Smooth muscle cell (in vitro differentiated cells): ENCODE results near the gene ALOXE3. TPM values are rescaled to one million over a fixed set of nuclear protein-coding genes. Genes with fewer than 3 reads are reported as not detected.

Experiments used
- DNase-seq: peaks from one replicate; lab custom pipeline; 2025; ENCODE audit not compliant: unreplicated experiment; lab: John Stamatoyannopoulos, UW
- H2AFZ ChIP-seq: fragments of 200-600 bp; sonication (generic); 2 replicates; pipeline ENCODE4 v1.6.0; 2016; ENCODE audit warnings: antibody characterized with exemption, low read depth, mild to moderate bottlenecking
- H3F3A ChIP-seq: fragments of 200-600 bp; sonication (generic); 2 replicates; pipeline ENCODE4 v1.6.0; 2017; ENCODE audit warnings: antibody characterized with exemption, low read depth
- H3K27ac ChIP-seq: fragments of 200-600 bp; sonication (generic); 2 replicates; pipeline ENCODE4 v1.5.1; 2016; ENCODE audit warnings: low read depth, mild to moderate bottlenecking
- H3K27me3 ChIP-seq: fragments of 200-600 bp; sonication (generic); 2 replicates; pipeline ENCODE4 v1.6.1; 2016; ENCODE audit warnings: low read depth, mild to moderate bottlenecking
- H3K36me3 ChIP-seq: fragments of 200-600 bp; sonication (generic); 2 replicates; pipeline ENCODE4 v1.5.1; 2016; ENCODE audit warnings: low read depth
- H3K4me1 ChIP-seq: fragments of 200-600 bp; sonication (generic); 2 replicates; pipeline ENCODE4 v1.5.1; 2016; ENCODE audit warnings: low read depth
- H3K4me2 ChIP-seq: fragments of 200-600 bp; sonication (generic); 2 replicates; pipeline ENCODE4 v1.6.0; 2016; ENCODE audit warnings: mild to moderate bottlenecking
- H3K4me3 ChIP-seq: fragments of 200-600 bp; sonication (generic); 2 replicates; pipeline ENCODE4 v1.5.1; 2016; ENCODE audit warnings: mild to moderate bottlenecking
- H3K79me2 ChIP-seq: fragments of 200-600 bp; sonication (generic); 2 replicates; pipeline ENCODE4 v1.6.0; 2016; ENCODE audit warnings: low read depth, mild to moderate bottlenecking
- H3K9ac ChIP-seq: fragments of 200-600 bp; sonication (generic); 2 replicates; pipeline ENCODE4 v1.6.0; 2016; ENCODE audit warnings: low read depth
- H3K9me3 ChIP-seq: fragments of 200-600 bp; sonication (generic); replicated peaks from 2 replicates; pipeline ENCODE4 v1.5.1; 2016; ENCODE audit warnings: low read depth
- H4K20me1 ChIP-seq: fragments of 200-600 bp; sonication (generic); 2 replicates; pipeline ENCODE4 v1.6.0; 2016; ENCODE audit warnings: low read depth
- WGBS: methylation state at CpG from one replicate; pipeline ENCODE4 v1.1.7; 2016; ENCODE audit warnings: low lambda C conversion rate; 5-methylcytosine and 5-hydroxymethylcytosine counted together
- polyA plus RNA-seq: library from polyadenylated mRNA; unstranded; fragments of >200 nt; fragmentation: Nextera tagmentation; extraction: Ambion mirVana; gene quantifications from 2 replicates; pipeline ENCODE4 v1.2.1, GENCODE V29; 2016
- total RNA-seq: library from RNA; depleted of rRNA; stranded (reverse); fragments of >200 nt; gene quantifications from 2 replicates; pipeline ENCODE4 v1.2.3, GENCODE V29; 2014
- TF ChIP-seq, protein P1 (sequence below): fragments of 200-600 bp; sonication (generic); IDR thresholded peaks from 2 replicates; pipeline ENCODE4 v1.5.1; 2017; ENCODE audit warnings: borderline replicate concordance, mild to moderate bottlenecking, antibody characterized with exemption; ENCODE audit not compliant: insufficient read depth, poor library complexity, severe bottlenecking

The ALOXE3 gene
- total and polyA plus RNA-seq, 2 experiments from 2014 or later = 0.25 to 1.7 TPM

DNA sequence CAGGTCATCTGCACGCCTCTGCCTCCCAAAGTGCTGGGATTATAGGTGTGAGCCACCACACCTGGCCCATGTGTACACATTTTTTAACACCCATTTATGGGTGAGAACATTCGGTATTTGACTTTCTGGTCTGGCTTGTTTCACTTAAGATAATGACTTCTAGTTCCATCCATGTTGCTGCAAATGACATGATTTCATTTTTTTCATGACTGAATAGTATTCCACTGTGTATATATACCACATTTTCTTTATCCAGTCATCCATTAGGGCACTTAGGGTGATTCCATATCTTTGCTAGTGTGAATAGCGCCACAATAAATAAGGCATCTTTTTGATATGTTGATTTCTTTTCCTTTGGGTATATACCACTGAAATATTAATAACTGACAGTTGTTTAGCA lies 36.4 kb downstream of the ALOXE3 start:
- H3K9me3 ChIP-seq = no peaks in the 10 kb centered on the region
- H3K27ac ChIP-seq = no peak overlapping the region
- DNase-seq = no peak
- no peaks in the 10 kb centered on the region for H3K36me3 ChIP-seq
- no peak overlapping the region for H3K9ac ChIP-seq
- TF ChIP-seq, protein P1, sequence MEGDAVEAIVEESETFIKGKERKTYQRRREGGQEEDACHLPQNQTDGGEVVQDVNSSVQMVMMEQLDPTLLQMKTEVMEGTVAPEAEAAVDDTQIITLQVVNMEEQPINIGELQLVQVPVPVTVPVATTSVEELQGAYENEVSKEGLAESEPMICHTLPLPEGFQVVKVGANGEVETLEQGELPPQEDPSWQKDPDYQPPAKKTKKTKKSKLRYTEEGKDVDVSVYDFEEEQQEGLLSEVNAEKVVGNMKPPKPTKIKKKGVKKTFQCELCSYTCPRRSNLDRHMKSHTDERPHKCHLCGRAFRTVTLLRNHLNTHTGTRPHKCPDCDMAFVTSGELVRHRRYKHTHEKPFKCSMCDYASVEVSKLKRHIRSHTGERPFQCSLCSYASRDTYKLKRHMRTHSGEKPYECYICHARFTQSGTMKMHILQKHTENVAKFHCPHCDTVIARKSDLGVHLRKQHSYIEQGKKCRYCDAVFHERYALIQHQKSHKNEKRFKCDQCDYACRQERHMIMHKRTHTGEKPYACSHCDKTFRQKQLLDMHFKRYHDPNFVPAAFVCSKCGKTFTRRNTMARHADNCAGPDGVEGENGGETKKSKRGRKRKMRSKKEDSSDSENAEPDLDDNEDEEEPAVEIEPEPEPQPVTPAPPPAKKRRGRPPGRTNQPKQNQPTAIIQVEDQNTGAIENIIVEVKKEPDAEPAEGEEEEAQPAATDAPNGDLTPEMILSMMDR = no peak
- peaks cover 4% of the 10 kb centered on the region for H3K4me1 ChIP-seq
- H4K20me1 ChIP-seq = no peaks in the 10 kb centered on the region
- 87% methylated on average over 3 of the region's 3 CpGs for WGBS
- H3K4me2 ChIP-seq = no peak overlapping the region
- H2AFZ ChIP-seq = no peak overlapping the region
- no peaks in the 10 kb centered on the region for H3K79me2 ChIP-seq
- no peak overlapping the region for H3K4me3 ChIP-seq
- H3K27me3 ChIP-seq = peaks cover 62% of the 10 kb centered on the region
- no peaks in the 10 kb centered on the region for H3F3A ChIP-seq

DNA sequence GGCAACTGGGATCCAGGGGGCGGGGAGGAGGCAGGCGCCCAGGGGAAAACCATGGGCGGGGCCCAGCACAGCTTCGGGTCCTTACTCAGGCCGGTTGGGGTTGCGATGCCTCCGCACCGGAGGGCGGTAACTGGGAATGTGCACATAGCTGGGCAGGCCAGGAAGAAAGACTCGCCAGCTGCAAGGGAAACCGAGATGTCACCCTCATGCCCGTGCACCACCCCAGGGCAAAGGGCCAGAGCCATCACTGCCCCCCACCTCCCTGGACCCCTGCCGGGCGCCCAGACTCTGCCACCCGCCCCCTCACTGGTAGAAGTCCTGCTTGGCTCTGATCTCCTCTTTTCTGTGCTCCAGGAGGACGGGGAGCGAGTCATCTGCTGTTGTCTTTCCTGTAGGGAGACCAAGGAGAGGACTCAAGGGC lies 37.5 kb downstream of the ALOXE3 start:
- no peak overlapping the region for H3K4me3 ChIP-seq
- no peak overlapping the region for H3K27ac ChIP-seq
- H4K20me1 ChIP-seq = no peaks in the 10 kb centered on the region
- no peaks in the 10 kb centered on the region for H3K9me3 ChIP-seq
- no peak overlapping the region for H2AFZ ChIP-seq
- DNase-seq = no peak
- H3F3A ChIP-seq = no peaks in the 10 kb centered on the region
- TF ChIP-seq, protein P1 = no peak
- WGBS = 70% methylated on average over 17 of the region's 17 CpGs
- no peak overlapping the region for H3K9ac ChIP-seq
- H3K36me3 ChIP-seq = no peaks in the 10 kb centered on the region
- no peaks in the 10 kb centered on the region for H3K79me2 ChIP-seq
- H3K27me3 ChIP-seq = peaks cover 70% of the 10 kb centered on the region
- peaks cover 4% of the 10 kb centered on the region for H3K4me1 ChIP-seq
- H3K4me2 ChIP-seq = no peak overlapping the region

DNA sequence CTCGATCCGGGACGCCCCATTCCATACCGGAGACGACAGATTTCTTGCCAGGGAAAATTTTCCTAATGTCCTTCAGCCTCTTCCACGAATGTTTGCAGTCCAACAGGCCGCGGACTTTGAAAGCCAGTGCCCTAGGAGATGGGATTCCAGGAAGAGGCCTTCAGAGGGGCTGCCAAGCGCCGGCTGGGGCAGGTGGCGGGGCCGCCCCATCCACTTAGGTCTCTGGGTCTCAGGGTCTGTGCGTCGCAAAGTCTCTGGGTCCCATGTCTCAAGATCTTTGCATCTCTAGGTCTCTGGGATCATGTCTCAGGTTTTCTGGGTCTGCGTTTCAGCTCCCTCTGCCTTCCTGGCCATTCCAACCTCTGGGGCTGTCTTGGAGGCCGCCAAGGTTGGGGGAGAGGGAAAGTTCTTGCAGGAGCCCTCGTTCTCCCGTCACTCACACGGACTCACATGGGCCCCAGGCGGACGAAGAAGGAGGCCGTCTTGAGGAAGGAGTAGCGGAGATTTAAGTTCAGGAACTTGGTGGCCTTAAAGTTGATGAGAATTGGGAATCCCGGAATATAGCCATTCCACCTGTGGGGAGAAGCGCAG lies 38.0 kb downstream of the ALOXE3 start:
- peak overlapping the region; percentile 89 for H3K4me2 ChIP-seq
- no peaks in the 10 kb centered on the region for H3K9me3 ChIP-seq
- TF ChIP-seq, protein P1 = no peak
- DNase-seq = no peak
- no peaks in the 10 kb centered on the region for H4K20me1 ChIP-seq
- peaks cover 71% of the 10 kb centered on the region for H3K27me3 ChIP-seq
- no peaks in the 10 kb centered on the region for H3K79me2 ChIP-seq
- no peaks in the 10 kb centered on the region for H3F3A ChIP-seq
- H3K4me1 ChIP-seq = peaks cover 4% of the 10 kb centered on the region
- H3K9ac ChIP-seq = no peak overlapping the region
- H3K4me3 ChIP-seq = peak overlapping the region; percentile 53
- 25% methylated on average over 25 of the region's 25 CpGs for WGBS
- no peak overlapping the region for H3K27ac ChIP-seq
- no peaks in the 10 kb centered on the region for H3K36me3 ChIP-seq
- peak overlapping the region; percentile 88 for H2AFZ ChIP-seq
